DOHH2 (cell line): Measurements from ENCODE around the gene HIF3A.
A peak's percentile ranks its signal among the peaks of the same experiment; 100 is the strongest.

Experiments
- H3F3A ChIP-seq: fragments of 200-600 bp; sonication (generic), shearing (Covaris generic); 2 replicates; pipeline ENCODE4 v1.6.0; 2016; ENCODE audit warnings: antibody characterized with exemption, mild to moderate bottlenecking; ENCODE audit not compliant: control insufficient read depth, insufficient read depth
- H3K27ac ChIP-seq: fragments of 200-600 bp; sonication (generic); 2 replicates; pipeline ENCODE4 v1.5.1; 2014; ENCODE audit warnings: low read depth, mild to moderate bottlenecking, low read length, moderate library complexity
- H3K27me3 ChIP-seq: fragments of 200-600 bp; sonication (generic); 2 replicates; pipeline ENCODE4 v1.6.1; 2014; ENCODE audit warnings: mild to moderate bottlenecking, low read length, mixed read lengths; ENCODE audit not compliant: control insufficient read depth
- H3K36me3 ChIP-seq: fragments of 200-600 bp; sonication (generic); 2 replicates; pipeline ENCODE4 v1.6.1; 2014; ENCODE audit warnings: mild to moderate bottlenecking, low read length, moderate library complexity, mixed read lengths; ENCODE audit not compliant: control insufficient read depth
- H3K4me1 ChIP-seq: fragments of 200-600 bp; sonication (generic); 2 replicates; pipeline ENCODE4 v1.6.1; 2014; ENCODE audit warnings: mild to moderate bottlenecking, low read length, mixed read lengths; ENCODE audit not compliant: control insufficient read depth
- H3K4me2 ChIP-seq: fragments of 200-600 bp; sonication (generic); 2 replicates; pipeline ENCODE4 v1.6.0; 2014; ENCODE audit warnings: mild to moderate bottlenecking, low read length, moderate library complexity
- H3K4me3 ChIP-seq: fragments of 200-600 bp; sonication (generic); 2 replicates; pipeline ENCODE4 v1.5.1; 2014; ENCODE audit warnings: mild to moderate bottlenecking, low read length, mixed read lengths
- H3K79me2 ChIP-seq: fragments of 200-600 bp; sonication (generic); 2 replicates; pipeline ENCODE4 v1.6.1; 2014; ENCODE audit warnings: mild to moderate bottlenecking, low read length, mixed read lengths; ENCODE audit not compliant: control insufficient read depth
- H3K9me2 ChIP-seq: fragments of 200-600 bp; sonication (generic); replicated peaks from 2 replicates; pipeline ENCODE4 v1.6.1; 2014; ENCODE audit warnings: mild to moderate bottlenecking, low read length, mixed read lengths; ENCODE audit not compliant: control insufficient read depth
- H3K9me3 ChIP-seq: fragments of 200-600 bp; sonication (generic); 2 replicates; pipeline ENCODE4 v1.6.1; 2014; ENCODE audit warnings: antibody characterized with exemption, low read length, mixed read lengths; ENCODE audit not compliant: control insufficient read depth, insufficient read depth
- H4K20me1 ChIP-seq: fragments of 200-600 bp; sonication (generic); 2 replicates; pipeline ENCODE4 v1.6.0; 2014; ENCODE audit warnings: low read depth, mild to moderate bottlenecking, antibody characterized with exemption, low read length, moderate library complexity; ENCODE audit not compliant: control insufficient read depth, insufficient read depth
- CTCF ChIP-seq: fragments of 200-600 bp; sonication (generic); IDR thresholded peaks from one replicate; pipeline ENCODE4 v1.5.1; 2014; ENCODE audit warnings: antibody characterized with exemption, mild to moderate bottlenecking, low read depth, low read length; ENCODE audit not compliant: poor library complexity, severe bottlenecking
- EZH2phosphoT487 ChIP-seq: fragments of 200-600 bp; sonication (generic); IDR thresholded peaks from 2 replicates; pipeline ENCODE4 v1.6.1; 2017; ENCODE audit warnings: borderline replicate concordance, mild to moderate bottlenecking, antibody characterized with exemption, low read length, moderate library complexity, mixed read lengths

The HIF3A gene

GRCh38 chr19:46353730-46354528 is 57.1 kb downstream of the HIF3A start:
- TF ChIP-seq EZH2phosphoT487 (no peak), CTCF (no peak)
- H3K4me1 ChIP-seq: peaks cover 97% of the 10 kb centered on the region

GRCh38 chr19:46355234-46356148 is 58.6 kb downstream of the HIF3A start:
- Histone ChIP-seq H3K79me2 (peaks cover 99% of the 10 kb centered on the region), H3K4me2 (peak overlapping the region; percentile 58), H3K36me3 (peaks cover 81% of the 10 kb centered on the region), H3K9me3 (no peaks in the 10 kb centered on the region), H4K20me1 (no peaks in the 10 kb centered on the region), H3K27ac (peak overlapping the region; percentile 78), H3K27me3 (no peaks in the 10 kb centered on the region), H3K4me1 (peaks cover 86% of the 10 kb centered on the region), H3F3A (peaks cover 4% of the 10 kb centered on the region), H3K4me3 (peak overlapping the region; percentile 33), H3K9me2 (no peaks in the 10 kb centered on the region)
- TF ChIP-seq EZH2phosphoT487 (no peak), CTCF (no peak)

More at GRCh38 chr19:46353730-46354528, 57.1 kb downstream of the HIF3A start:
- Histone ChIP-seq H3K27me3 (no peaks in the 10 kb centered on the region), H3K27ac (peak overlapping the region; percentile 78), H3K4me2 (peak overlapping the region; percentile 9; the same call in 1 of the 2 replicates), H3F3A (peaks cover 4% of the 10 kb centered on the region), H3K4me3 (no peak overlapping the region), H4K20me1 (no peaks in the 10 kb centered on the region), H3K79me2 (peaks cover 99% of the 10 kb centered on the region), H3K9me3 (no peaks in the 10 kb centered on the region), H3K36me3 (peaks cover 74% of the 10 kb centered on the region), H3K9me2 (no peaks in the 10 kb centered on the region)

- Histone ChIP-seq H3F3A (no peaks in the 10 kb centered on the region), H3K4me3 (peak overlapping the region; percentile 33), H3K9me2 (no peaks in the 10 kb centered on the region), H3K9me3 (no peaks in the 10 kb centered on the region), H3K27me3 (no peaks in the 10 kb centered on the region), H3K79me2 (peaks cover 97% of the 10 kb centered on the region), H3K4me1 (peaks cover 83% of the 10 kb centered on the region), H4K20me1 (no peaks in the 10 kb centered on the region), H3K4me2 (peak overlapping the region; percentile 58), H3K36me3 (peaks cover 80% of the 10 kb centered on the region), H3K27ac (peak overlapping the region; percentile 78)
- TF ChIP-seq EZH2phosphoT487 (no peak), CTCF (no peak)
Observed at GRCh38 chr19:46356149-46357055, 59.6 kb downstream of the HIF3A start.
